Measurements from ENCODE around the gene PRKCQ.

Gene PRKCQ

GRCh38 chr10:6395606-6396005 is 184.5 kb downstream of the PRKCQ start:
- no peak for TF ChIP-seq CTCF (IDR thresholded peaks at IDR 0.05; ENCODE audit: extremely low read depth, missing control alignments)
- no peak for DNase-seq (ENCODE audit: low spot score)

- DNase-seq (ENCODE audit: low spot score) = no peak
- no peak for TF ChIP-seq CTCF (IDR thresholded peaks at IDR 0.05; ENCODE audit: extremely low read depth, missing control alignments)
Observed at GRCh38 chr10:6394084-6394483, 186.0 kb downstream of the PRKCQ start.

GRCh38 chr10:6393168-6393567 is 186.9 kb downstream of the PRKCQ start:
- DNase-seq (ENCODE audit: low spot score) = no peak
- TF ChIP-seq CTCF (IDR thresholded peaks at IDR 0.05; ENCODE audit: extremely low read depth, missing control alignments) = no peak

- DNase-seq (ENCODE audit: low spot score) = no peak
Observed at GRCh38 chr10:6390213-6390845, 189.7 kb downstream of the PRKCQ start.

DNA sequence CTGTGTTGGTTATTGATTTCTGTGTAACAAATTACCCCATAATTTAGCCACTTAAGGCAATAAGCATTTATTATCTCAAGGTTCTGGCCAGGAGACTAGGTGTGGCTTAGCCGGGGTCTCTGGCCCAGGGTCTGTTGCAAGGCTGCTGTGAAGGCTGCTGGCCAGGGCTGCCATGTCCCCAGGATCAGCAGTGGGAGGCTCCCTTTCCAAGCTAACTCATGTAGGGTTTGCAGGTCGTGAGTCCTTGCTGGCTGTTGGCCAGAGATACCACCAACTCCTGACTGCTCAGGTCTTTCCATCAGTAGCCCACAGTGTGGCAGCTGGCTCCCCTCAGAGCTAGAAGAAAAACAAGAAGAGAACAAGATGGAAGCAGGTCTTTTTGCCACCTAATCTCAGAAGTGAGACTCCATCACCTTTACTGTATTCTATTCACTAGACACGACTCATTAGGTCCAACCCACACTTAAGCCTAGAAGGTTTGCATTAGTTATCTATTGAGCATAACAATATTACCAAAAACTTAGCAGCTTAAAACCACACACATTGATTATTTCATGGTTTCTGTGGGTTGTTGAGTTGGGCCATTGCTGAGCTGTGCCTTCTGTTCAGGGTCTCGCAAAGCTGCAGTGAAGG is 191.7 kb downstream of the PRKCQ start:
- no peak for DNase-seq (ENCODE audit: low spot score)
- TF ChIP-seq CTCF (IDR thresholded peaks at IDR 0.05; ENCODE audit: extremely low read depth, missing control alignments) = no peak

More at GRCh38 chr10:6390213-6390845, 189.7 kb downstream of the PRKCQ start:
- TF ChIP-seq CTCF (IDR thresholded peaks at IDR 0.05; ENCODE audit: extremely low read depth, missing control alignments) = no peak

- no peak for TF ChIP-seq CTCF (IDR thresholded peaks at IDR 0.05; ENCODE audit: extremely low read depth, missing control alignments)
- DNase-seq (ENCODE audit: low spot score) = no peak
Observed at GRCh38 chr10:6386960-6387359, 193.1 kb downstream of the PRKCQ start.

GRCh38 chr10:6386346-6386745 is 193.7 kb downstream of the PRKCQ start:
- DNase-seq (ENCODE audit: low spot score) = no peak
- no peak for TF ChIP-seq CTCF (IDR thresholded peaks at IDR 0.05; ENCODE audit: extremely low read depth, missing control alignments)
